Activated CD4-positive, alpha-beta T cell treated with anti-CD3 and anti-CD28 coated beads for 36 hours (primary cell): ENCODE results near the gene NOTCH3. TPM values are rescaled to one million over a fixed set of nuclear protein-coding genes. Genes with fewer than 3 reads are reported as not detected.

Experiments
- ATAC-seq: fragments of 200-7000 bp; cut with Tn5 transposase; one replicate; pipeline ENCODE4 v1.10.0; 2021; ENCODE audit warnings: mild to moderate bottlenecking, moderate library complexity
- CTCF ChIA-PET: fragments of 350-600 bp; sonication (Branson Sonifier 250); formaldehyde crosslinking; loops from one replicate; lab custom pipeline; 2021; ENCODE audit warnings: antibody characterized with exemption; lab: Charles Lee
- POLR2A ChIA-PET: fragments of 350-600 bp; sonication (Branson Sonifier 250); formaldehyde crosslinking; loops from one replicate; lab custom pipeline; 2021; ENCODE audit warnings: antibody characterized with exemption, inconsistent platforms; lab: Charles Lee
- DNase-seq: peaks from one replicate; pipeline ENCODE4 v3.0.0-alpha.2; 2020
- H3K27ac Mint-ChIP-seq: one replicate; pipeline ENCODE4 v1.8.0; 2021; ENCODE audit warnings: mixed read lengths
- H3K27me3 Mint-ChIP-seq: one replicate; pipeline ENCODE4 v1.8.0; 2021; ENCODE audit warnings: mixed read lengths
- H3K36me3 Mint-ChIP-seq: one replicate; pipeline ENCODE4 v1.8.0; 2021; ENCODE audit warnings: low read depth, mixed read lengths
- H3K4me1 Mint-ChIP-seq: one replicate; pipeline ENCODE4 v1.8.0; 2021; ENCODE audit warnings: mixed read lengths
- H3K4me3 Mint-ChIP-seq: one replicate; pipeline ENCODE4 v1.8.0; 2021; ENCODE audit warnings: mild to moderate bottlenecking, moderate library complexity, mixed read lengths
- H3K9me3 Mint-ChIP-seq: one replicate; pipeline ENCODE4 v1.8.0; 2021; ENCODE audit warnings: low read depth, mixed read lengths
- intact Hi-C, 2 experiments: fragments of 100-400 bp; cut with DNase I in 1 of 2; cut with micrococcal nuclease in 1 of 2; formaldehyde crosslinking; loops; one replicate each; pipeline versions ENCODE4 v1.14.2 to v1.15.1; 2022 to 2024; cut with DNase I, micrococcal nuclease
- total RNA-seq, 2 experiments: library from RNA; stranded (reverse); gene quantifications; one replicate each; pipeline ENCODE4 v1.2.3, GENCODE V29; 2021

The NOTCH3 gene
- total RNA-seq, 2 experiments from 2014 or later: 0.02 to 0.25 TPM

DNA sequence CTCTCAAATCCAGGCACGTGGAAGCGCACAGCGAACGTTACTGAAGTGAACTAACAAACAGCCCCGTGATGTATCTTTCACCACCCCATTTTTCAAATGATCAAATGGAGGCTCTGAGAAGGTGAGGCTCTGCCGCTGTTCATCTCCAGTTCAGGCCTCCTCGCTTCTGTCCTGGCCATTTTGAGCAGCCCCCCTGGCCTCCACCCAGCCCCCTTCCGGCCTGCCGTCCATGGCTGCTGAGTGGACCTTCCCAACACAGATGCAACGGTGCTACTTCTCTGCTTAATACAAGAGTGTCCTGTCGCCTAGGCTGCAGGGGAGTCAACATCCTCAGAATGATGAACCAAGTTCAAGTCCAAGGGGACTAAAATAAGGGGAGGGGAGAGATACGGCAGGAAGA is 83.9 kb downstream of the NOTCH3 start:
- ATAC-seq: no peak
- H3K27me3 Mint-ChIP-seq: no peaks in the 10 kb centered on the region
- ChIA-PET POLR2A (interaction anchor here (0.7 kb wide), 1 partner anchor 19 kb away, joined by 5 read pairs; no protein-coding TSS in a partner anchor), CTCF (interaction anchor here (1.3 kb wide), 1 partner anchor 37 kb away, joined by 5 read pairs; no protein-coding TSS in a partner anchor)
- peak overlapping the region; percentile 34 for H3K27ac Mint-ChIP-seq
- H3K4me1 Mint-ChIP-seq: no peaks in the 10 kb centered on the region
- no peak overlapping the region for H3K4me3 Mint-ChIP-seq
- H3K36me3 Mint-ChIP-seq: peaks cover 30% of the 10 kb centered on the region
- no peak for DNase-seq
- no peaks in the 10 kb centered on the region for H3K9me3 Mint-ChIP-seq
- intact Hi-C loops: no loop called here

GRCh38 chr19:15115762-15116615 is 84.8 kb downstream of the NOTCH3 start:
- Mint-ChIP-seq H3K36me3 (peaks cover 27% of the 10 kb centered on the region), H3K4me1 (no peaks in the 10 kb centered on the region), H3K27ac (no peak overlapping the region), H3K27me3 (no peaks in the 10 kb centered on the region), H3K4me3 (no peak overlapping the region), H3K9me3 (no peaks in the 10 kb centered on the region)
- DNase-seq (no peak), ATAC-seq (no peak)
- ChIA-PET CTCF (no interaction called here), POLR2A (no interaction called here)
- intact Hi-C loops: no loop called here

- Mint-ChIP-seq H3K36me3 (peaks cover 20% of the 10 kb centered on the region), H3K27ac (no peak overlapping the region), H3K9me3 (no peaks in the 10 kb centered on the region), H3K27me3 (no peaks in the 10 kb centered on the region), H3K4me3 (no peak overlapping the region), H3K4me1 (no peaks in the 10 kb centered on the region)
- no peak for DNase-seq
- ChIA-PET POLR2A (no interaction called here), CTCF (no interaction called here)
- ATAC-seq: no peak
- intact Hi-C loops: no loop called here
Observed at GRCh38 chr19:15115080-15115479, 85.7 kb downstream of the NOTCH3 start.

- POLR2A ChIA-PET: interaction anchor here (1.1 kb wide), 1 partner anchor 11 kb away, joined by 3 read pairs; a partner anchor contains a TSS
- no peak for ATAC-seq
- H3K4me1 Mint-ChIP-seq: no peaks in the 10 kb centered on the region
- H3K4me3 Mint-ChIP-seq: no peak overlapping the region
- H3K9me3 Mint-ChIP-seq: no peaks in the 10 kb centered on the region
- H3K36me3 Mint-ChIP-seq: peaks cover 15% of the 10 kb centered on the region
- CTCF ChIA-PET: no interaction called here
- intact Hi-C loops: no loop called here
- no peak overlapping the region for H3K27ac Mint-ChIP-seq
- H3K27me3 Mint-ChIP-seq: no peaks in the 10 kb centered on the region
- DNase-seq: no peak
Observed at GRCh38 chr19:15114153-15114540, 86.6 kb downstream of the NOTCH3 start.

- no peak for DNase-seq
- POLR2A ChIA-PET: interaction anchor here (0.6 to 1.1 kb wide), 2 partner anchors 12 to 349 kb away, joined by 3 to 4 read pairs; a partner anchor contains a TSS
- H3K36me3 Mint-ChIP-seq: peaks cover 9% of the 10 kb centered on the region
- no peak overlapping the region for H3K4me3 Mint-ChIP-seq
- intact Hi-C loops: no loop called here
- CTCF ChIA-PET: interaction anchor here (0.6 to 2.1 kb wide), 3 partner anchors 12 to 363 kb away, joined by 3 to 8 read pairs (median 3); no protein-coding TSS in a partner anchor
- no peaks in the 10 kb centered on the region for H3K27me3 Mint-ChIP-seq
- H3K9me3 Mint-ChIP-seq: no peaks in the 10 kb centered on the region
- peaks cover under 1% of the 10 kb centered on the region for H3K4me1 Mint-ChIP-seq
- ATAC-seq: peak; percentile 4
- H3K27ac Mint-ChIP-seq: no peak overlapping the region
Observed at GRCh38 chr19:15113245-15114152, 87.3 kb downstream of the NOTCH3 start.

DNA sequence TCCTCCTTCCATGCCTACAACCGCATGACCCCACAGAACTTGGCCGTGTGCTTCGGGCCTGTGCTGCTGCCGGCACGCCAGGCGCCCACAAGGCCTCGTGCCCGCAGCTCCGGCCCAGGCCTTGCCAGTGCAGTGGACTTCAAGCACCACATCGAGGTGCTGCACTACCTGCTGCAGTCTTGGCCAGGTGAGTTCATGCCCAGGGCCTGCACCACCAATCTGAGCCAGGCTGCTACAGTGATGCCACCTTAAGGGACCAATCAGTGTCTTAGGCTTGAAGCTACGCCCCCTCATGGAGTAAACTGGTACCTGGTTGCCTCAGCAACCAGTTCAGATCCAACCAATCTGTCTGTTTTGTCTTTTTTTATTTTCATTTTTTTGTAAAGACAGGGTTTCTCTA is 88.4 kb downstream of the NOTCH3 start:
- Mint-ChIP-seq H3K4me1 (peaks cover 9% of the 10 kb centered on the region), H3K9me3 (no peaks in the 10 kb centered on the region), H3K4me3 (no peak overlapping the region), H3K27ac (no peak overlapping the region), H3K36me3 (peaks cover 7% of the 10 kb centered on the region), H3K27me3 (no peaks in the 10 kb centered on the region)
- ATAC-seq (peak; percentile 37), DNase-seq (no peak)
- intact Hi-C loops: no loop called here
- ChIA-PET POLR2A (interaction anchor here (1.2 kb wide), 1 partner anchor 14 kb away, joined by 3 read pairs; no protein-coding TSS in a partner anchor), CTCF (interaction anchor here (0.6 to 2.1 kb wide), 4 partner anchors 11 to 364 kb away, joined by 3 to 9 read pairs (median 6); no protein-coding TSS in a partner anchor)

DNA sequence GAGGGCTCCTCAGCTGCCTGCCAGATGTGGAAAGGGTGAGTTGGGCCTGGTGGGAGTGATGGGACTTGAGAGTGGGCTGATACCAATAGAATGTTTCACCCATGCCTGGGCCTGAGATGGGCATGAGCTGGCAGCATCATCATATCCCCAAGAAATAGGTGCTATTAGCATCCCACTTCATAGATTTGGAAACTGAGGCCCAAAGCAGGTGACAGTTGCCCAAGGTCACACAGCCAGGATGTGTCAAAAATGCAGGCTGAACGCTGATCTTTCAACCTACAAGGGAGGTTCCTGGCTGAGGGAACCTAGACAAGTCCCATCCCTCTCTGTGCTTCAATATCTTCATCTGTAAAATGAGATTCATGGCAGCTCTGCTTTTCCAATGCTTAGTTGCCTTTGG is 89.0 kb downstream of the NOTCH3 start:
- ATAC-seq: no peak
- intact Hi-C loops: no loop called here
- Mint-ChIP-seq H3K36me3 (peaks cover 7% of the 10 kb centered on the region), H3K4me1 (peaks cover 12% of the 10 kb centered on the region), H3K4me3 (no peak overlapping the region), H3K27ac (no peak overlapping the region), H3K27me3 (peaks cover 2% of the 10 kb centered on the region), H3K9me3 (no peaks in the 10 kb centered on the region)
- ChIA-PET POLR2A (interaction anchor here (1.2 kb wide), 1 partner anchor 14 kb away, joined by 3 read pairs; no protein-coding TSS in a partner anchor), CTCF (interaction anchor here (0.6 to 2.1 kb wide), 6 partner anchors 9 to 43 kb away, joined by 3 to 9 read pairs (median 4); no protein-coding TSS in a partner anchor)
- DNase-seq: no peak

GRCh38 chr19:15110418-15110815 is 90.4 kb downstream of the NOTCH3 start:
- Mint-ChIP-seq H3K27ac (no peak overlapping the region), H3K9me3 (peaks cover 2% of the 10 kb centered on the region), H3K4me1 (peaks cover 14% of the 10 kb centered on the region), H3K4me3 (no peak overlapping the region), H3K27me3 (peaks cover 10% of the 10 kb centered on the region), H3K36me3 (peaks cover 13% of the 10 kb centered on the region)
- POLR2A ChIA-PET: interaction anchor here (0.6 kb wide), 1 partner anchor 400 kb away, joined by 3 read pairs; no protein-coding TSS in a partner anchor
- intact Hi-C loops: no loop called here
- CTCF ChIA-PET: interaction anchor here (1.3 kb wide), 1 partner anchor 44 kb away, joined by 4 read pairs; no protein-coding TSS in a partner anchor
- DNase-seq (no peak), ATAC-seq (no peak)

GRCh38 chr19:15109768-15110417 is 90.9 kb downstream of the NOTCH3 start:
- no peak for ATAC-seq
- CTCF ChIA-PET: no interaction called here
- peaks cover 14% of the 10 kb centered on the region for H3K4me1 Mint-ChIP-seq
- H3K4me3 Mint-ChIP-seq: no peak overlapping the region
- intact Hi-C loops: no loop called here
- POLR2A ChIA-PET: interaction anchor here (0.6 kb wide), 1 partner anchor 400 kb away, joined by 3 read pairs; no protein-coding TSS in a partner anchor
- peaks cover 6% of the 10 kb centered on the region for H3K9me3 Mint-ChIP-seq
- no peak overlapping the region for H3K27ac Mint-ChIP-seq
- peaks cover 9% of the 10 kb centered on the region for H3K36me3 Mint-ChIP-seq
- DNase-seq: no peak
- H3K27me3 Mint-ChIP-seq: peaks cover 10% of the 10 kb centered on the region
